GM20000 (cell line): Measurements from ENCODE around the gene PUDP.
"Not testable (repeated sequence)": the region's sequence is repeated elsewhere in the genome, so short reads cannot be mapped to it uniquely, and the experiment has no call there.

ENCODE experiments used
- DNase-seq: peaks from one replicate; pipeline ENCODE4 v3.0.0; 2012; ENCODE audit warnings: low spot score
- TF ChIP-seq, protein P1 (sequence below): IDR thresholded peaks from 2 replicates; pipeline ENCODE4 v1.5.1; 2012; ENCODE audit warnings: mild to moderate bottlenecking, control low read depth; ENCODE audit errors: extremely low read depth, missing control alignments

PUDP gene

DNA sequence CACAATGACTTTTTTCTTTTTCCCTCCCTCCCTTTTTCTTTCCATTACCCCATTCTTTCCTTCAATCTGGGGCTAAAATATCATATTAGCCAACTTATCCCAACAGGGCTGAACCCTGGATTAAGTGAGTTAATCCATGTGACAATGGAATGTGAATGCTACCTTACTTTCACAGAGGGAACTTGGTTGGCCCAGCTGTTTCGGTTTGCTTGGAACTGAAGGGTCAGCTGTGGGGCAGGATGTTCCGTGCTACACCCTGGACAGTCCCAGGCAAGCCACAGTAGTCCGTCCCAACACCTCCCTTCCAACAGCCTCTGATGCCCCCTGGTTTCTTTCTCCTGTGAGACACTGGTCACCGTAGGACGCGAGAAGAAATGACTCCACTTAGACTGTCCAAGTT, 95.4 kb downstream of the PUDP start:
- no peak for DNase-seq
- TF ChIP-seq, protein P1, sequence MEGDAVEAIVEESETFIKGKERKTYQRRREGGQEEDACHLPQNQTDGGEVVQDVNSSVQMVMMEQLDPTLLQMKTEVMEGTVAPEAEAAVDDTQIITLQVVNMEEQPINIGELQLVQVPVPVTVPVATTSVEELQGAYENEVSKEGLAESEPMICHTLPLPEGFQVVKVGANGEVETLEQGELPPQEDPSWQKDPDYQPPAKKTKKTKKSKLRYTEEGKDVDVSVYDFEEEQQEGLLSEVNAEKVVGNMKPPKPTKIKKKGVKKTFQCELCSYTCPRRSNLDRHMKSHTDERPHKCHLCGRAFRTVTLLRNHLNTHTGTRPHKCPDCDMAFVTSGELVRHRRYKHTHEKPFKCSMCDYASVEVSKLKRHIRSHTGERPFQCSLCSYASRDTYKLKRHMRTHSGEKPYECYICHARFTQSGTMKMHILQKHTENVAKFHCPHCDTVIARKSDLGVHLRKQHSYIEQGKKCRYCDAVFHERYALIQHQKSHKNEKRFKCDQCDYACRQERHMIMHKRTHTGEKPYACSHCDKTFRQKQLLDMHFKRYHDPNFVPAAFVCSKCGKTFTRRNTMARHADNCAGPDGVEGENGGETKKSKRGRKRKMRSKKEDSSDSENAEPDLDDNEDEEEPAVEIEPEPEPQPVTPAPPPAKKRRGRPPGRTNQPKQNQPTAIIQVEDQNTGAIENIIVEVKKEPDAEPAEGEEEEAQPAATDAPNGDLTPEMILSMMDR, result no peak

DNA sequence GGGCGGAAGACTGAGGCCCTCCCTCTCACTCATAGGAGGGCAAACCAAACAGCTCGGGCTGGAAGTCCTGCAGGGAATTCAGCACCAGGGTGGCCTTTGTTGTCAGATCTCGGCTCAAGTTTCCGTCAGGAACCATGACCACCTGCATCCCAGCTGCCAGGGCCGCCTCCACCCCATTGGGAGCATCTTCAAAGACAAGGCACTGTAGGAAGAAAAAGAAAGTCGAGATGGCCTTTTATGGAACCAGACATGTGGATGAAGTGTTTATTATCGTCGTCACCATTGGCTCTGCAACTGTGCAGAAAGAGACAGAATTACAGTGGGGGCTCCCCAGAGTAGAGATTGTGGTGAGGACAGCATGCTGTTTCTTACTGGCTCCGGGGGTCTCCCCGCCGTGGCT, 97.7 kb downstream of the PUDP start:
- TF ChIP-seq, protein P1, result no peak
- no peak for DNase-seq

DNA sequence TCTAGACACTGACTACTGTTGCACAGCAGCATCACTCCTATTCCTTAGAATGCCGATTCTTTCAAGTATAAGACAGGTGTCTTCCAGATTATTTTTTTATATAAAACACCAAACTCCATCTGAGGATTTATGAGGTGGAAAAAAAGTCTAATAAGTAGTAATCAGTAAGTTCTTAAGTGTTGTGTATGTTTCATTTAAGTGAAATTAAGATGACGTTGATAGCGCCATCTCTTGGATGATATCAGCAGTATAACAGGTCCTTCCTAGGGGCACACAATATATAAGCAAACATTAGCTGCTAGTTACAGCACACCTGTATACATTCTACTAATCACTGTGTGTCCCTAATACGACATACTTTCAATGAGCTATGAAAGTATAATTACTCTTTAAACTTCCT, 100.0 kb downstream of the PUDP start:
- no peak for DNase-seq
- TF ChIP-seq, protein P1, result no peak

DNA sequence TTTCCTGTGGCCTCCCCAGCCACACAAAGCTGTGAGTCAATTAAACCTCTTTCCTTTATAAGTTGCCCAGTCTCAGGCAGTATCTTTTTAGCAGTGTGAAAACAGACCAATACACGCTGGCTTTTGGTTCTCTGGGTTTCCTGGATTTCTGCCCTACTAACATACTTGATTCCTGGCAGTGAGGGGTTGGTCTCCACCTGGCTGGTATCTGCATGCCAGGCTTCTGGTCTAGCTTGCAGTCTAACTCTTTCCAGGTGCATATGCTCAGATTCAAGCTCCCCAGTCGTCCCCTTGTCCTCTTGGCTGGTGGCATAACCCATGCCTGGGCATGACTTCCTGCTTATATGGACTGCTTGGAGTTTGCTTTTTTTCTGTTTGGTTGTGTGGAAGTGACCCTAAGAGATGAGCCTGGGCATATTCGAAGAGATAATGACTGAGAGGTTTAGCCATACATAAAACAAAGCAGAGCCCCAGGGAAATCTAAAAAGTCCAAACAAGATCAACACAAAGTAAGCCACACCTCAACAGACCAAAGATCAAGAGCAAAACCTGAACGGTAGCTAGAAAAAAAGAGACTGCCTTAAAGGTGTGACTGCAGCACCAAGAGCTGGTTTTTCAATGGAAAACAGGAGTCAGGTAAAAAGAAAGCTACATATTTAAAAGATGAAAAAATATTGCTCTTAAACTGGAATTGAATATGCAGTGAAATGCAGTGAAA, 102.6 kb downstream of the PUDP start:
- TF ChIP-seq, protein P1, result no peak
- DNase-seq, result no peak

DNA sequence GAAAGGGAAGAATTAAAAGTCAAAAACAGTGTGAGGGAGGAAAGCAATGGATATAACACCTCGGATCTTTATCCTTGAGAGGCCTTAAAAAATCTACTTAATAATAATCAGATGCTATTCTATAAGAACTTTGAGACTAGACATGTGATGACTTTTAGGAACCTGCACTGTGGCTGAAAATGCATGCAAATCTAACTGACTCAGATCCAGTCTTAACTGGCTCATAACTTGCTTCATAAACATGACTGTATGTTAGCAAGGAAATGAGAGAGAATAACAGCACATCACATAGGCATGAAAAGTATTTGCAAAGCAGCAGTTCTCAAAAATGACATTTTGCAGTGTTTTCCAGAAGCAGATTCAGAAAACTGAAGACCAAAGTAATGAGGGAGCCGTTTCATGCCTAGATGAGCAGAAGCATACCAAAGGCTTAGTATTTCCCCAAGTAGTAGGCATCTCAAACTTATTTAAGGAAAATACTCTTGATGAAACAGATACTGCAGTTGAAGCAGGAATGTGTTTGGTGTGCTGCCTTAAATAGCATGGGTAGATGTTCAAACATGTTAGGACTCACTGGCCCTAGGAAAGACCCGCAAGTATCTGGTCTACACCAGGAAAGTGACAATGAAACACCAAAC, 104.0 kb downstream of the PUDP start:
- not testable (repeated sequence) for DNase-seq

DNA sequence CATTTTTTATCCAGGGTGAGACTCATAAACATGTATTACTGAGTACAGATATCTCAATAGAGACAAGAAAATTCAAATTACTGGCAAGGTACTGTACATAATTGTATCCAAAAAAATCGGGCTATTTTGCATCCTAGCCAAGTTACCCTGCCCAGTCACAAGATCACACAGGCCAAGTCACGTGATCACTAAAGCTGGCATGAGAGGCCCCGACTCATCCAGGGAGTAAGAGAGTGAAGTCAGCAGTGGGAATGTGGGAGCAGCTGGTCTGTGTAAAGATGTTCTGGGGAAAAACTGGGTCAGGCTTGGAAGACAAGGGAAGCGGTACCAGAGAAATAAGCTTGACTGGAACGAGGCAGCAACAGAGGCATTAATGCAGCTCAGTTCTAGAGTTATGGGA, 119.7 kb downstream of the PUDP start:
- TF ChIP-seq, protein P1, result no peak
- no peak for DNase-seq

DNA sequence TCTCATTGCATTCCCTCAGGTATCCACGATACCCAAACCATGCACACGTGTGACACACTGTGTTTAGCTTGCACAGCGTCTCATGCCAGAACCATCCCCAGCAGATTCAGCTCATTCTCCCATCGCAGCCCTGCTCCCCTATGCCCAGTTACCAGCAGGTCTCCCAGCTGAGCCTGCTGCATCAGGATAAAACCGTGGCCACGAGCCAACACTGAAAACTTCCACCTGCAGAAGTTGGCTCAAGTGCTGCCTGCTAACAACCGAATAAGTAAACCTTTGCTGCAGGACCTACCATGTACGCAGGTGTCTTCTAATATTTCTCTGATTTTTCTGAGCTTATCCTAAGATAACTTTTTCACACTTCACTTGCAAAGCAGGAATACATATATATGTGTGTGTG, 120.9 kb downstream of the PUDP start:
- TF ChIP-seq, protein P1, result no peak
- DNase-seq, result no peak

DNA sequence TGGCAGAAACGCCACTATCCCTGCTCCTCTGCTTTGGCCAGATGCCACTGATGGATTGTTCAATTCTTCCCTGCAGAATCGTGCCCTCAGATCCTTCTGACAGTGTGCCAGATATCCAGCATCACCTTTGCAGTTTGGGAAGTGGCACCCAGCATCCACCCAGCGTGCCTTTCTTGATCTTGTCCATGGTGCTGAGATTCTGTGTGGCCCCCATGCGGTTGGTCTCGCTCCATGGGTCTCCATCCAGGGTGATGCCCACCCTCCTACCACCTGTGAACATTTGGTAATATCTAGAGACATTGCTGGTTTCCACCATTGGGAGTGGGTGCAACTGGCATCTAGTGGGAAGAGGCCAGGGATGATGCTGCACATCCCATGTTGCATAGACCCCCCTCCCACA, 121.6 kb downstream of the PUDP start:
- DNase-seq, result not testable (repeated sequence)
